Activated naive CD8-positive, alpha-beta T cell treated with anti-CD3 and anti-CD28 coated beads for 36 hours (primary cell): Measurements from ENCODE around the gene ABCC1. TPM values are rescaled to one million over a fixed set of nuclear protein-coding genes. Genes with fewer than 3 reads are reported as not detected.
"Not testable (repeated sequence)": the region's sequence is repeated elsewhere in the genome, so short reads cannot be mapped to it uniquely, and the experiment has no call there.

Experiments
- DNase-seq: peaks from one replicate; pipeline ENCODE4 v3.0.0; 2021
- H3K27ac Mint-ChIP-seq: one replicate; pipeline ENCODE4 v1.8.0; 2022; ENCODE audit warnings: mild to moderate bottlenecking, moderate library complexity, mixed read lengths
- H3K27me3 Mint-ChIP-seq: one replicate; pipeline ENCODE4 v1.8.0; 2022; ENCODE audit warnings: mild to moderate bottlenecking, mixed read lengths
- H3K36me3 Mint-ChIP-seq: one replicate; pipeline ENCODE4 v1.8.0; 2021; ENCODE audit warnings: mild to moderate bottlenecking, mixed read lengths
- H3K4me1 Mint-ChIP-seq: one replicate; pipeline ENCODE4 v1.8.0; 2021; ENCODE audit warnings: mixed read lengths
- H3K4me3 Mint-ChIP-seq: one replicate; pipeline ENCODE4 v1.8.0; 2022; ENCODE audit warnings: mild to moderate bottlenecking, moderate library complexity, mixed read lengths
- H3K9me3 Mint-ChIP-seq: one replicate; pipeline ENCODE4 v1.8.0; 2022; ENCODE audit warnings: mixed read lengths
- total RNA-seq, 2 experiments: library from RNA; stranded (reverse); gene quantifications; one replicate each; pipeline ENCODE4 v1.2.3, GENCODE V29; 2021

The ABCC1 gene
- total RNA-seq, 2 experiments from 2014 or later: 57.0 to 61.9 TPM

- Mint-ChIP-seq H3K27me3 (no peaks in the 10 kb centered on the region), H3K9me3 (no peaks in the 10 kb centered on the region), H3K4me3 (no peak overlapping the region)
These were observed 197.2 kb downstream of the ABCC1 start for GRCh38 chr16:16146380-16147315.

DNA sequence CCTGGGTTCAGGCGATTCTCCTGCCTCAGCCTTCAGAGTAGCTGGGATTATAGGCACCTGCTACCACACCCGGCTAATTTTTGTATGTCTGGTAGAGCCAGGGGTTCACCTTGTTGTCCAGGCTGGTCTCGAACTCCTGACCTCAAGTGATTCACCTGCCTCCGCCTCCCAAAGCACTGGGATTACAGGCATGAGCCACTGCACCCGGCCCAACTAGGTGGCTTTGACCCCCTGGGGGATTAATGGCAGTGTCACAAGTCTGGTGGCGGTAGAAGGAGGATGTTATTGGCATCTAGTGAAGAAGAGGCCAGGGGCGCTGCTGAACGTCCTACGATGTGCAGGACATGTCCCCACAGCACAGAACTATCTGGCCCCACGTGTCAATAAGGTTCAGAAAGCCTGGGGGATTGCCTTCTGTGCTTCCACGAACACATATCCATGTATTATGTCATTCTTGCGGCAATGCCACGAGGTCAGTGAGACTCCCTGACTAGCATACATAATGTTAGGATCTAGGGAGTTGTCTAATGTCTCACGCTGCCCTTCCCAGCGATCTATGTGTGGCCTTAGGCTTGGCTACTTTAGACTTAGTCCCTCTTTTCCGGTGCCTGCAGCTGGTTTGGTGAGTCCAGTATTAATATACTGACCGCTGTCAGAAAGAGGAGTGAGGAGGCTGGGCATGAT is 198.0 kb downstream of the ABCC1 start:
- peak overlapping the region; percentile 16 for H3K27ac Mint-ChIP-seq
- no peaks in the 10 kb centered on the region for H3K9me3 Mint-ChIP-seq
- DNase-seq: no peak
- peaks cover 4% of the 10 kb centered on the region for H3K36me3 Mint-ChIP-seq
- H3K27me3 Mint-ChIP-seq: no peaks in the 10 kb centered on the region
- no peak overlapping the region for H3K4me3 Mint-ChIP-seq
- H3K4me1 Mint-ChIP-seq: peaks cover 5% of the 10 kb centered on the region

More at GRCh38 chr16:16146380-16147315, 197.2 kb downstream of the ABCC1 start:
- DNase-seq: no peak
- peaks cover 6% of the 10 kb centered on the region for H3K36me3 Mint-ChIP-seq
- peaks cover 5% of the 10 kb centered on the region for H3K4me1 Mint-ChIP-seq
- no peak overlapping the region for H3K27ac Mint-ChIP-seq

- DNase-seq, H3K4me3 Mint-ChIP-seq, H3K9me3 Mint-ChIP-seq, H3K27me3 Mint-ChIP-seq, H3K36me3 Mint-ChIP-seq, H3K4me1 Mint-ChIP-seq: not testable (repeated sequence)
- peak overlapping the region; percentile 16 for H3K27ac Mint-ChIP-seq
These were observed 198.7 kb downstream of the ABCC1 start for GRCh38 chr16:16148000-16148599.

DNA sequence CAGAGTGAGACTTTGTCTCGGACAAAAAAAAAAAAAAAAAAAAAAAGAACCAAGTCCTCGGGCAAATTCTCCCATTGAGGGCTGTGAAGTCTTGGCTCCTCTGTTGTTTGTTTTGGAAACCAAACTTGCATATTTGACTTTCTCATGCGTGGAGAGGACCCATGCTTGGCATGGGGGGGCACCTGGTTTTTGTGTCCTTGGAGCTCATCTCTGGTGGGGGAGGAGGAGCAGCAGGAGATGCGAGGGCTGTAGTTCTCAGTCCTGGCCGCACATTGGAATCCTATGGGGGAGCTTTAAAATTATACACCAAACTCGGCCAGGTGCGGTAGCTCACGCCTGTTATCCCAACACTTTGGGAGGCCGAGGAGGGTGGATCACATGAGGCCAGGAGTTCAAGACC is 199.3 kb downstream of the ABCC1 start:
- H3K4me3 Mint-ChIP-seq: no peak overlapping the region
- no peak overlapping the region for H3K27ac Mint-ChIP-seq
- H3K4me1 Mint-ChIP-seq: peaks cover 5% of the 10 kb centered on the region
- DNase-seq: no peak
- H3K27me3 Mint-ChIP-seq: no peaks in the 10 kb centered on the region
- H3K36me3 Mint-ChIP-seq: no peaks in the 10 kb centered on the region
- H3K9me3 Mint-ChIP-seq: no peaks in the 10 kb centered on the region

GRCh38 chr16:16149710-16150116 is 200.3 kb downstream of the ABCC1 start:
- Mint-ChIP-seq H3K4me1 (no peaks in the 10 kb centered on the region), H3K4me3 (no peak overlapping the region), H3K36me3 (no peaks in the 10 kb centered on the region), H3K27ac (no peak overlapping the region), H3K9me3 (no peaks in the 10 kb centered on the region), H3K27me3 (no peaks in the 10 kb centered on the region)
- DNase-seq: no peak

DNA sequence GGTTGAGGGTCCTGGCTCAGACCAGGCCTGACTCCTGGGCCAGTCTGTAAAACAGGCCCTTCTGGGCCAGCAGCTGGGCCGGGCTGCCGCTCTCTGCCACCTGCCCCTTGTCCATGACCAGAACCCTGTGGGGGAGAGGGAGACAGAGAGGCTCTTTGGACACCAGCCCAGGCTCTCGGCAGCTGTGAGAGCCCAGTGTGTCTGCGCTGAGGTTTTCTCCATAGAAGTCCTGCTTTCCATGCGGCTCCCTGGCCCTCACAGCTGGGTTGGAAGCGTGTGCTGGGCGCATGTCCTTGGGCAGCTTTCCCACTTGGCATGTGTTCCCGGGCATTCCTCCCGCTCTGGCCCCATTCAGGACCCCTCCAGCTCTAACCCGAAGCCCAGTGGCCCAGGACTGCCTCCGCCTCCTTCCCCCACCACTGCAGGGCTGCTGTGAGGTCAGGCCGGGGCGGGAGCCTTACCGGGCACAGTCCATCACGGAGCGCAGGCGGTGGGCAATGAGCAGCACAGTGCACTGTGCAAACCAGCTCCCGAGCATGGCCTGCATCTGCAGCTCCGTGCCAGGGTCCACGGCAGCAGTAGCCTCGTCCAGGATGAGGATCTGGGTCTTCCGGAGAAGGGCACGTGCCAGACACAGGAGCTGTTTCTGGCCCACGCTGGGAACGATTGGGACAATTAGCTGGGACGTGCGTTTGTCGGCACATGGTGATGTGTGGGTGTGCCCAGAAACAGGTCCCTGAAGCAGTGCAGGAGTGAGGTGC is 200.9 kb downstream of the ABCC1 start:
- Mint-ChIP-seq H3K27ac (no peak overlapping the region), H3K36me3 (no peaks in the 10 kb centered on the region), H3K4me1 (no peaks in the 10 kb centered on the region), H3K27me3 (no peaks in the 10 kb centered on the region), H3K9me3 (no peaks in the 10 kb centered on the region), H3K4me3 (no peak overlapping the region)
- DNase-seq: no peak

- no peak for DNase-seq
- Mint-ChIP-seq H3K27ac (no peak overlapping the region), H3K27me3 (no peaks in the 10 kb centered on the region), H3K4me1 (no peaks in the 10 kb centered on the region), H3K36me3 (no peaks in the 10 kb centered on the region), H3K4me3 (no peak overlapping the region), H3K9me3 (no peaks in the 10 kb centered on the region)
These were observed 201.4 kb downstream of the ABCC1 start for GRCh38 chr16:16150878-16151152.

- no peaks in the 10 kb centered on the region for H3K4me1 Mint-ChIP-seq
- H3K27me3 Mint-ChIP-seq: no peaks in the 10 kb centered on the region
- H3K36me3 Mint-ChIP-seq: no peaks in the 10 kb centered on the region
- no peak for DNase-seq
- no peak overlapping the region for H3K27ac Mint-ChIP-seq
- no peak overlapping the region for H3K4me3 Mint-ChIP-seq
- no peaks in the 10 kb centered on the region for H3K9me3 Mint-ChIP-seq
These were observed 201.9 kb downstream of the ABCC1 start for GRCh38 chr16:16151315-16151714.

DNA sequence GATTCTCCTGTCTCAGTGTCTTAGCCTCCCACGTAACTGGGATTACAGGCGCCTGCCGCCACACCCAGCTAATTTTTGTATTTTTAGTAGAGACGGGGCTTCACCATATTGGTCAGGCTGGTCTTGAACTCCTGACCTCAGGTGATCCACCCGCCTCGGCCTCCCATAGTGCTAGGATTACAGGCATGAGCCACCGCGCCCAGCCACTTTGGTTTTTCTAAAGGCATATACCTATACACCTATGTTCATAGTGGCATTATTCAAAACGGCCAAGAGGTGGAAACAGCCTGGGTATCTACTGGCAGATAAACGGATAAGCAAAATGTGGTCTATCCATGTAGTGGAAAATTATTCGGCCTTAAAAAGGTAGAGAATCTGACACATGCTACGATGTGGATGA is 203.6 kb downstream of the ABCC1 start:
- not testable (repeated sequence) for H3K27me3 Mint-ChIP-seq, H3K36me3 Mint-ChIP-seq, H3K4me1 Mint-ChIP-seq, H3K27ac Mint-ChIP-seq, H3K4me3 Mint-ChIP-seq, H3K9me3 Mint-ChIP-seq, DNase-seq

DNA sequence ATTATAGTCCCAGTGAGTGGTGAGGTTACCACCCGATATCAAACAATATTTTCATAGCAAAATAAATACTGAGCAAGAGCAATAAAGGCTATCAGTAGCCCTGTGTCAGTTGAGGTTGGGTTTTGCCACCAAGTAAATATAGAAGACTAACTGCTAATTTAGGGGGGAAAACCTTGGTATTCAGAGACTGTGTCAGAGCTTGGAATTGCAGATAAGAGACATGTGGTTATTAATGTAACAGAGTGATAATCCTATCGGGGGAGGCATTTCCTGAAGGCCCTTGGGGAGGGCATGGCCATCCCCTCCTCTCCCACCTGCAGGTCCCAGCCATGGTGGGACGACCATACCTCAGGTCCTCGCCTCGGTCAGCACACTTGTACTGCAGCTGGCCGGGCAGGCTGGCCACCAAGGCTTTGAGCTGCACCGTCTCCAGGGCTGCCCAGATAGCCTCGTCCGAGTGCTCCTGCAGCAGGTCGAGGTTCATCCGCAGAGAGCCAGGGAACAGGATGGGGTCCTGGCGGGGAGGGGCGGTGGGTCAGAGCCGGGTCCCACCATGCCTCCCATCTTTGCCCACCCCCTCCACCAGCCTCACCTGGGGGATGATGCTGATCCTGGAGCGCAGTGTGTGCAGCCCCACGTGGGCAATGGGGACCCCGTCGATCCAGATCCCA is 205.0 kb downstream of the ABCC1 start:
- Mint-ChIP-seq H3K4me1 (no peaks in the 10 kb centered on the region), H3K36me3 (no peaks in the 10 kb centered on the region), H3K4me3 (no peak overlapping the region), H3K27ac (no peak overlapping the region), H3K9me3 (peaks cover 7% of the 10 kb centered on the region), H3K27me3 (no peaks in the 10 kb centered on the region)
- no peak for DNase-seq

DNA sequence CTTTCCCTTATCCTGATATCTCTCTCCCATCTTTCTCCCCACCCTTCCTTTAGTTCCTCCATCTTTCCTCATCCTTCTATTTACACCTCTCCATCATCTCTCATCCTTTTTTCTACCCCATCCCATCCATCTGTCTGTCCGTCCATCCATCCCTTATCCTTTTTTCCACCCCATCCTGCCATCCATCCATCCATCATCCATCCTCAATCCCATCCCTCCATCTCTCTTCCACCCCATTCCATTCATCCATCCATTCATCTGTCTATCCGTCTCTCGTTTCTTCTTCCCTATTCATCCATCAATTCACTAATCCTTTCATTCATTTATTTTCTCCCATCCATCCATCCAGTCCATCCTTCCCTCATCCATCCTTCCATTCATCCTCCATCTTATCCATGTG is 205.8 kb downstream of the ABCC1 start:
- H3K27me3 Mint-ChIP-seq: no peaks in the 10 kb centered on the region
- no peaks in the 10 kb centered on the region for H3K4me1 Mint-ChIP-seq
- no peak overlapping the region for H3K27ac Mint-ChIP-seq
- no peak overlapping the region for H3K4me3 Mint-ChIP-seq
- no peaks in the 10 kb centered on the region for H3K36me3 Mint-ChIP-seq
- no peak for DNase-seq
- peaks cover 12% of the 10 kb centered on the region for H3K9me3 Mint-ChIP-seq

- Mint-ChIP-seq H3K4me1 (no peaks in the 10 kb centered on the region), H3K4me3 (no peak overlapping the region), H3K36me3 (no peaks in the 10 kb centered on the region), H3K27me3 (no peaks in the 10 kb centered on the region), H3K9me3 (peaks cover 12% of the 10 kb centered on the region), H3K27ac (no peak overlapping the region)
- DNase-seq: no peak
These were observed 207.8 kb downstream of the ABCC1 start for GRCh38 chr16:16157166-16157565.

DNA sequence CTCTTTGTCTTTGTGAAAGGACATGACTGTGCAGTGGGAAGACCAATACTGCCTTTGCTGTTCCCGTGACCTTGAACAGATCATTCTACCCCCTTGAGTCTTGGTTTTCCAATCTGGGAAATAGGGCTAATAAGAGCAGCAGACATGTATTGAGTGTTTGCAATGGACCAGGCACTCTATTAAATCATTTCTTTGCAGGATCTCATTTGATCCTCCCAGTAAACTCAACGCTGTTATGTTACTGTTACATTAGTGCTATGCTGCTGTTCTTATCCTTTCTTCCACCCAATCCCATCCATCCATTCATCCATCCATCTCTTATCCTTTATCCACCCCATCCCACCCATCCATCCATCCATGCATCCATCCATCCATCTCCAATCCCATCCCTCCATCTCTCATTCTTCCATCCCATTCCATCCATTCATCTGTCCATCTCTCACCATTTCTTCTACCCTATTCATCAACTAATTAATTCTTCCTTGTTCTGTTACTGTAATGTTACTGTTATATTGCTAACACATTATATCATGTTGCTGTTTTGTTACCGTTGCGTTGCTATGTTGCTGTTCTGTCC is 208.8 kb downstream of the ABCC1 start:
- H3K27me3 Mint-ChIP-seq: no peaks in the 10 kb centered on the region

DNA sequence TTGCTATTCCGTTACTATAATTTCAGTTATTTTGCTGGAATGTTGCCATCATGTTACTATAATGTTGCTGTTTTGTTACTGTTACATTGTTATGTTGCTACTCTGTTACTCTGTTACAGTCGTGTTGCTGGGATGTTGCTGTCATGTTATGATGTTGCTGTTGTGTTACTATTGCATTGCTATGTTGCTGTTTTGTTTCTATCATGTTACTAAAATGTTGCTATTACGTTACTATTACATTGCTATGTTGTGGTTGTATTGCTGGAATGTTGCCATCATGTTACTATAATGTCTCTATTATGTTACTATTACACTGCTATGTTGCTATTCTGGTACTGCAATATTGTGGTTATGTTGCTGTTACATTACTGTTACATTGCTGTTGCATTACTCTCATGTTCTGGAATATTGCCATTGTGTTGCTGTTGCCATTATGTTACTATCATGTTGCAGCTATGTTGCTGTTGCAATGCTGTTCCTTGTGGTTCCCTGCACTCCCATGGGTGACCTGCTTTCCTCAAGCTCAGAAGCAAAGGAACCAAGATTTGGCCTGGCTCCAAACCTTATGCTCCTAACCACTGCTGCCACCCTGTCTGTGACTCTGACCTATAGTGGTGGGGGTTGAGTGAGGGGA is 209.4 kb downstream of the ABCC1 start:
- Mint-ChIP-seq H3K27me3 (no peaks in the 10 kb centered on the region), H3K27ac (no peak overlapping the region), H3K9me3 (peaks cover 12% of the 10 kb centered on the region), H3K36me3 (no peaks in the 10 kb centered on the region), H3K4me3 (no peak overlapping the region), H3K4me1 (no peaks in the 10 kb centered on the region)
- no peak for DNase-seq

More for the DNA sequence above, 208.8 kb downstream of the ABCC1 start:
- no peak for DNase-seq
- no peak overlapping the region for H3K27ac Mint-ChIP-seq
- H3K36me3 Mint-ChIP-seq: no peaks in the 10 kb centered on the region
- H3K4me1 Mint-ChIP-seq: no peaks in the 10 kb centered on the region
- no peak overlapping the region for H3K4me3 Mint-ChIP-seq
- H3K9me3 Mint-ChIP-seq: peaks cover 12% of the 10 kb centered on the region
